Measurements from ENCODE around the gene PRIM1.

Gene PRIM1

DNA sequence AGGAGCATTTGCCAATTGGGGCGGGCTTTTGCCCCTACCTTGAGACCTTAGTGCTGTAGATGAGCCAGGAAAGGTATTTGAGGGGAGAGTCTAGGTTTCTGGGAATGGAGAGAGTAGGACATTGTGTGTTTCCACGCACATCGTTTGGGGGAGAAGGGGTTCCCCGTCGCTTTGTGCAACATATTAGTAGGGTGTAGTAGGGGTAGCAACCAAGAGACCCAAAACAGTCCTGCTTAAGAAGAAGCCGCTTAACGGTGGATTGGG lies 63.3 kb downstream of the PRIM1 start (continued):
- TF ChIP-seq PRDM10 (tag by site-specific recombination; IDR thresholded peaks at IDR 0.05): no peak
- no peak for TF ChIP-seq AEBP2 (tag by site-specific recombination; IDR thresholded peaks at IDR 0.05; ENCODE audit: borderline replicate concordance)
- TF ChIP-seq OVOL3 (tag by site-specific recombination; IDR thresholded peaks at IDR 0.05): no peak
- no peak for TF ChIP-seq WT1 (tag by site-specific recombination; IDR thresholded peaks at IDR 0.05)
- TF ChIP-seq ZNF366 (tag by site-specific recombination; conservative IDR thresholded peaks at IDR 0.05): no peak
- no peak for TF ChIP-seq KLF17 (tag by site-specific recombination; IDR thresholded peaks at IDR 0.05)
- 0 out of 2 replicates have a peak, but pooled peaks have one; percentile 0 for TF ChIP-seq ZFP37 (tag by site-specific recombination; IDR thresholded peaks at IDR 0.05)
- TF ChIP-seq ZBTB48 (tag by site-specific recombination; IDR thresholded peaks at IDR 0.05): 0 out of 2 replicates have a peak, but pooled peaks have one; percentile 4
- no peak for TF ChIP-seq ZNF112 (tag by site-specific recombination; IDR thresholded peaks at IDR 0.05)
- 0 out of 2 replicates have a peak, but pooled peaks have one; percentile 10 for TF ChIP-seq ZNF692 (tag by site-specific recombination; IDR thresholded peaks at IDR 0.05)
- TF ChIP-seq, protein P1, sequence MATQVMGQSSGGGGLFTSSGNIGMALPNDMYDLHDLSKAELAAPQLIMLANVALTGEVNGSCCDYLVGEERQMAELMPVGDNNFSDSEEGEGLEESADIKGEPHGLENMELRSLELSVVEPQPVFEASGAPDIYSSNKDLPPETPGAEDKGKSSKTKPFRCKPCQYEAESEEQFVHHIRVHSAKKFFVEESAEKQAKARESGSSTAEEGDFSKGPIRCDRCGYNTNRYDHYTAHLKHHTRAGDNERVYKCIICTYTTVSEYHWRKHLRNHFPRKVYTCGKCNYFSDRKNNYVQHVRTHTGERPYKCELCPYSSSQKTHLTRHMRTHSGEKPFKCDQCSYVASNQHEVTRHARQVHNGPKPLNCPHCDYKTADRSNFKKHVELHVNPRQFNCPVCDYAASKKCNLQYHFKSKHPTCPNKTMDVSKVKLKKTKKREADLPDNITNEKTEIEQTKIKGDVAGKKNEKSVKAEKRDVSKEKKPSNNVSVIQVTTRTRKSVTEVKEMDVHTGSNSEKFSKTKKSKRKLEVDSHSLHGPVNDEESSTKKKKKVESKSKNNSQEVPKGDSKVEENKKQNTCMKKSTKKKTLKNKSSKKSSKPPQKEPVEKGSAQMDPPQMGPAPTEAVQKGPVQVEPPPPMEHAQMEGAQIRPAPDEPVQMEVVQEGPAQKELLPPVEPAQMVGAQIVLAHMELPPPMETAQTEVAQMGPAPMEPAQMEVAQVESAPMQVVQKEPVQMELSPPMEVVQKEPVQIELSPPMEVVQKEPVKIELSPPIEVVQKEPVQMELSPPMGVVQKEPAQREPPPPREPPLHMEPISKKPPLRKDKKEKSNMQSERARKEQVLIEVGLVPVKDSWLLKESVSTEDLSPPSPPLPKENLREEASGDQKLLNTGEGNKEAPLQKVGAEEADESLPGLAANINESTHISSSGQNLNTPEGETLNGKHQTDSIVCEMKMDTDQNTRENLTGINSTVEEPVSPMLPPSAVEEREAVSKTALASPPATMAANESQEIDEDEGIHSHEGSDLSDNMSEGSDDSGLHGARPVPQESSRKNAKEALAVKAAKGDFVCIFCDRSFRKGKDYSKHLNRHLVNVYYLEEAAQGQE (tag by site-specific recombination; IDR thresholded peaks at IDR 0.05): 0 out of 2 replicates have a peak, but pooled peaks have one; percentile 8
- no peak for TF ChIP-seq ZNF23 (tag by site-specific recombination; IDR thresholded peaks at IDR 0.05; ENCODE audit: borderline replicate concordance)
- TF ChIP-seq SALL2 (tag by site-specific recombination; IDR thresholded peaks at IDR 0.05; ENCODE audit: borderline replicate concordance): no peak
- 0 out of 2 replicates have a peak, but pooled peaks have one; percentile 2 for TF ChIP-seq ZNF2 (tag by site-specific recombination; IDR thresholded peaks at IDR 0.05)
- no peak for TF ChIP-seq KLF7 (tag by site-specific recombination; IDR thresholded peaks at IDR 0.05; ENCODE audit: borderline replicate concordance)
- TF ChIP-seq ZNF335 (tag by site-specific recombination; conservative IDR thresholded peaks at IDR 0.05): peak; percentile 53; the same call in 1 of the 2 replicates
